NCI-H128 (cell line): ENCODE data around the gene NFYC.

Experiments
- DNase-seq: peaks from one replicate; lab custom pipeline; 2025; ENCODE audit not compliant: unreplicated experiment; lab: John Stamatoyannopoulos, UW

Gene NFYC

DNA sequence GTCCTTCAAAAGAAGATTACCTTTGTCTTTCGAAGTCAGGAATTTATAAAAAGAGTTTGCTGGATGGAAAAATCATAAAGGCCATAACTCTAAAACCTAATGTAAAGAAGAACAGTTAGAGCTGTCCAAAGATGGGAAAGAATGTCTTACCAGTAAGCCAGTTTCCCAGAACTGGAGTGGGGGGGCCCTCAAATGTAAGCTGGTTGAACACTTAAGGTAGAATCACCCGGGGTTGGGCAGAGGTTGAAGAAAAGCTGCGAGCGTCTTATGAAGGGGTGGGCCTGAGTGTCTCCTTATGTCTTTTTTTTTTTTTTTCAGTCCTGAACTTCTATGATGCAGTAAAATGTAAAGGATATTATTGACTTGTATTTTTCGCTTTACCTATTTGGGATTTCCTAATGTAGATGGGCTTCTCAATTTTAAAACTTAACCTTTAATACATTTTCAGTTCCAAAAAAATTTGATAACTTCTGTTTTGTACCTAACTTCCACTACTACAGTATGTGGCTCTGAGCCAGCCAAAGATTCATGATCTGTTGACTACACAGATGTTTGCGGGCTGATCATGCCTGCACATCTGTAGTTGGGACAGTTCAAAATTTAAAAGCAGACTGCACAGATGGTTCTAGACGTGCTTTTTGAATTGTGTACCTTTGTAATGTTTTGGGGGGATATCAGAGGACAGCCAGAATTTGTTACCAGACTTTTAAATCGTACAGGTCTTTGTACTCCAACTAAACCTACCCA, 43.6 kb downstream of the NFYC start:
- no peak for DNase-seq

DNA sequence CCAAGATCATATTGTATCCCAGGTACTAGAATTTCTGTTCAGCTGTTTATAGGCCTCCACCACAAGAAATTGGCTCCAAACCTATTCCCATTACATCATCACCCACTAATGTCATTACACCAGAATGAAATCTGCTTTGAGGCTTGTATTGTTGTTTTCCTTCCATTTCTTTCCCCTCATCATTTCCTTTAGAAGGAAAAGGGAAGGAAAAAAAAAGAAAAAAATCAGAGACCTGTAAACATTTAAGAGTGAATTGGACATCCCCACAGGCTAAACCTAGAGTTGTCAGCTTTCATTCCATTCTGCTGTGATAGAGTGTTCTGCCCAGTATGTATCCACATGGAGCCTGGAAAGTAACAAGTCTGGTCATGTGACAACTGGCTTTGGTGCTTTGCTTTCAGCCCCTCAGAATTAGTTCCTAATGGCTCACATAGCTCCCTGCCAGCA, 44.6 kb downstream of the NFYC start:
- DNase-seq, result no peak

DNA sequence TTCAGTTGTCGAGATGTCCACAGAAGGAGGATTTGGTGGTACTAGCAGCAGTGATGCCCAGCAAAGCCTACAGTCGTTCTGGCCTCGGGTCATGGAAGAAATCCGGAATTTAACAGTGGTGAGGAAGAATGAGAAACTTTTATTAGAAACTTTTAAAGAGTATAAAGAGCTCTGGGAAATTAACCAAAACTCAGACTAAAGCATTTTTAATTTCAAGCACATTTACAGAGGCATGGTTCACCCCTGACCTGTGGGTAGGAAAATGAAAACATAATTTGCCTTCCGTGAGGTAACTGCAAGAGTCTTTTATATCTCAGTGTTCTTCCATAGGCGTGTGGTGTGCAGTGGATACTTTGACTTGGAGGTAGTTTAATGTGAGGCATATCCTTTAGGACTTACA, 47.3 kb downstream of the NFYC start:
- no peak for DNase-seq

DNA sequence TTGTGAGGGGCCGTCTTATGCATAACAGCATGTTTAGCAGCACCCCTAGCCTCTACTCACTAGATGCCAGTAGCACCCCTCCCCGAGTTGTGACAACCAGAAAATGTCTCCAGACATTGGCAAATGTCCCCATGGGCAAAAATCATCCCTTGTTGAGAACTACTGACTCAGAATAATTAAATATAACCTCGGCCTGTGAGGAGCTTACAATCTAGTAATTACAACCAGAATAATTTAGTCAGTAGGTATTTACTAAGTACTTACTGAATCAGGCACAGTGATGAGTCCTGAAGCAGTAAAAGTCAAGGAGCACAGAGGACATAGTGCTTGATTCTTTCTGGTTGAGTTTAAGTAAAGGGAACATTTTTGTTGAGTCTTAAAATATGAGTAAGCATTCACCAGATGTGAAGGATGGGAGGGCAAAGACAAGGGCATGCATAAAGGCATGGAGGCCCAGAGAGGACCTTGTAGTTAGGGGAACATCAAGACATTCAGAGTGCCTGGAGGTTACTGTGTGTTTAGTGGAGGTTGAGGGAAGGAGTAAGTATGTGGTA, 48.0 kb downstream of the NFYC start:
- DNase-seq, result no peak

DNA sequence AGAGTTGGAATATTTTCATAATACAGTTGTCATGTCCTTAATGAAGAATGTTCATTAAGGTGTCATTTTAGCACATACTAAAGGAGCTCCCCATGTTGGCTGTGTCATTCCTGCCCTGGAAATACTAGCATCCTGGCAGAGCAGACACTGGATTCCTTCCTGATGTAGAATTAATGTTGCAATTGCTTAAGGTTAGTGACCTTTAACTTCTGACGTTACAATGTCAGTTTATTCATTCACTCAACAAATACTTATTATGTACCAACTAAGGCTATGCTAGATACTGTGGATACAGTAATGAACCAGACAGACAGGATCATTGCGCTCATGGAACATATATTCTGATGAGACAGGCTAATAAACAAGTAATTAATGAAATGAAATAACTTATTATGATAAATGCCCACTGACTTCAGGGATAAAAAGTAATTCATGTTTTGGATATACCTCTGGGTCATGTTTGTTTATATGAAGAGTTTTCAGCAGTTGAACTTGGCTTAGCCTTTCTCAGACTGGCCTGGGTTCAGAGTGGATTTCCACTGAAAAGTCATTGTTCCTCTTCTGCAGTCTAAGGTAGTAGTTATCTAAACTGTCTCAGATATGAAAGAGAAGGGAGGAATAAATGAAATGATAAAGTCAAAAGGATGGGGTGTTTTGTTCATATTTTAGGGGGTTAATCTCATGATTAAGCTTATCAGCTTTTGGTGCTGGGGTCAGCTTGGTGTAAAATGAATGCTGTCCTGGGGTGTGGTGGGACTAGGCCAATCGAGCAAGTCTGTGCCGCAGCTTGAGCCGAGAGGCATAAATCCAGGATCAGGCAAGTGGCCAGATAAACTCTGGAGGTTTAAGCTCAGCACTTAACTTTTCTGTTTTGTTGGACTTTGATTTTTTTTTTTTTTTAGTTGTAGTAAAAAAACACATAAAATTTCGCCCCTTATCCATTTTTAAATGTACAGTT, 48.8 kb downstream of the NFYC start:
- no peak for DNase-seq

DNA sequence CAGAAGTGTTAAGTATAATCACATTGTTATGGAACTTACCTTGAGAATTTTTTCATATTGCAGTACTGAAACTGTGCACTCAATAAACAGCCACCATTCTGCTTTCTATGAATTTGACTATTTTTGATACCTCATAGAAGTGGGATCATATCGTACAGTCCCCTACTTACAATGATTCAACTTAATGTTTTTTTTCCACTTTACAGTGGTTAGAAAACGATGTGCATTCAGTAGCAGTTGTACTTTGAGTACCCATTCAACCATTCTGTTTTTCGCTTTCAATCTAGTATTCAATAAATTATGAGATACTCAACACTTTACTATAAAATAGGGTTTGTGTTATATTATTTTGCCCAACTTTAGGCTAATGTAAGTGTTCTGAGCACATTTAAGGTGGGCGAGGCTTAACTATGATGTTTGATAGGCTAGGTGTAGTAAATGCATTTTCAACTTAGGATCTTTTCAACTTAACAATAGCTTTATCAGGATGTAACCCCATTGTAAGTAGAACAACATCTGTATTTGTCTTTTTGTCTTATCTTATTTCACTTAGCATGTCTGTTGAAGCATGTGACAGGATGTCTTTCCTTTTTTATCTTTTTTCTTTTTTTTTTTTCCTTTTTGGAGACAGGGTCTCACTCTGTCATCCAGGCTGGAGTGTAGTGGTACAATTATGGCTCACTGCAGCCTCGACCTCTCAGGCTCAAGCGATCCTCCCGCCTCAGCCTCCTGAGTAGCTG, 49.7 kb downstream of the NFYC start:
- DNase-seq, result no peak

DNA sequence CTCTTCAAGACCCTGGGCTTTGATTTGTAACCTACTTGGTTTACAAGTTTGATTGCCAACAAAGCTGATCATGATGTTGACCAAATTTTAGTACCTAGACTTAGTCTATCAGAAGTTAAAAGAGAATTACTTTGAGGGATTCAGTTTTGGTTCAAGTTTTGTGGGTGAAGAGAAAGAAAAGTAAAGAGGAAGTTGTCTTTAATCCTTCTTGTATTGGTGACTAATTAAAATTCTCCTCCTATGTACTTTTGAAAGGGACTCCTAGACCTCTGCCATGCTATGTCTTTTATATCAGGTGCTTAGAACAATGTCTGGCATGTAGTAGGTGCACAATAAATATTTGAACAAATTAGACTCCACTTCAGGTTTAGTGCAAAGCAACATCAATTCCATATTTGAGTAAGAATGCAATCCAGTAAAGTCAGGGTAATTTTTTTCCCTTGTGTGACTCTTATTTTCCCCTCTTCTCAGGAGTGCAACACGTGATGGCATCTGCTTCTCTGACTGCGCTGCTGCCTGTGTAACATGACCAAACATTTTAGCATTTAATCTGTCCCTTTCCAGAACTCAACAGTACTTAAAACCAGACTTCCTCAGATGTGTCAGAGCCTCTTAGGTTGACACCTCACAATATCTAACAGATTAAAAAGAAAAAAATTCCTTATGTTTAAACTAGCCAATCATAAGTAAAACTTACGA, 51.0 kb downstream of the NFYC start:
- no peak for DNase-seq

DNA sequence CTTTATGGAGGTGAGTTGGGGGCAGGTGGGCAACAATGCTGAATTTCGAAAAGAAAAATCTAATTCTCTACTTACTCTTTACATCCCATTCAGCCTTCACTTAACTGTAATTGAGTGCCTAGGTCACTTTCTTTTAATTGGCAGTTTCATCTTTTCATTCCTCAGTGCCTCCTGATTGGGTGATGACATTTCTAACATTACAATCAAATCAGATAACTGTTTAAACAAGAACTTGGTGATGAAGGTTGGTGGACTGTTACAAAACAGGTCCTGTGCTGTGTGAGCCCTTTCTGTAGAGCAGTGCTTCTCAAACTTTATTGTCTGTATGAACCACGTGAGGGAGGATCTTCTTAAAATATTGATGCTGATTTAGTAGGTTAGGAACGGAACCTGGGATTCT, 51.9 kb downstream of the NFYC start:
- no peak for DNase-seq

DNA sequence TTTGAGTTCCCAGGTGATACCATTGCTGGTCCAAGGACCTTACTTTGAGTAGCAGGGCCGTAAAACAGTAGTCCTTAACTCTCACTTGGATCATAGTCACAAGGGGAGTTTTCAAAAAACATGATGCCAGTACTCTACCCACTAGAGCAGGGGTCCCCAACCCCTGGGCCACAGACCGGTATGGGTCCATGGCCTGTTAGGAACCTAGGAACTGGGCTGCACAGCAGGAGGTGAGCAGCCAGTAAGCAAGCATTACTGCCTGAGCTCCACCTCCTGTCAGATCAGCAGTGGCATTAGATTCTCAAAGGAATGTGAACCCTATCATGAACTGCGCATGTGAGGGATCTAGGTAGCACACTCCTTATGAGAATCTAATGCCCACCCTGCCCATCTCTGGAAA, 52.4 kb downstream of the NFYC start:
- no peak for DNase-seq

DNA sequence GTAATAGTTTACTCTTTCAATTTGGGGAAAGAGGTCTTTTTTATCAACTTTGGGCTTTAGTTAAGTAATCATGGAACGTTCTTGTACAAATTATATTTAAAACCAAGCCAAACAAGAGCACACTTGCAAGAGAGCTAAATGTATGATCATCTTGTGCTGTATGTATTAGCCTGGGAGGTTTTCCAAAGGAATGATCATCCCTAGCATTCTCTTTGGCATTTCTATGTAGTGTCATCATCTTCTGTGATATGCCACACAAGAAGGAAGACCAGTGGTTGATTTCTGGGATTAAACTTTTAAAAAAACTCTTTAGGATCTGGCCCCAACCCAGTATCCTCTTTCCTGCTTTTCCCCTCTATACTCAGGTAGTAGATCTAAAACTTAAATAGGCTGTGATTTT, 53.7 kb downstream of the NFYC start:
- DNase-seq, result no peak

DNA sequence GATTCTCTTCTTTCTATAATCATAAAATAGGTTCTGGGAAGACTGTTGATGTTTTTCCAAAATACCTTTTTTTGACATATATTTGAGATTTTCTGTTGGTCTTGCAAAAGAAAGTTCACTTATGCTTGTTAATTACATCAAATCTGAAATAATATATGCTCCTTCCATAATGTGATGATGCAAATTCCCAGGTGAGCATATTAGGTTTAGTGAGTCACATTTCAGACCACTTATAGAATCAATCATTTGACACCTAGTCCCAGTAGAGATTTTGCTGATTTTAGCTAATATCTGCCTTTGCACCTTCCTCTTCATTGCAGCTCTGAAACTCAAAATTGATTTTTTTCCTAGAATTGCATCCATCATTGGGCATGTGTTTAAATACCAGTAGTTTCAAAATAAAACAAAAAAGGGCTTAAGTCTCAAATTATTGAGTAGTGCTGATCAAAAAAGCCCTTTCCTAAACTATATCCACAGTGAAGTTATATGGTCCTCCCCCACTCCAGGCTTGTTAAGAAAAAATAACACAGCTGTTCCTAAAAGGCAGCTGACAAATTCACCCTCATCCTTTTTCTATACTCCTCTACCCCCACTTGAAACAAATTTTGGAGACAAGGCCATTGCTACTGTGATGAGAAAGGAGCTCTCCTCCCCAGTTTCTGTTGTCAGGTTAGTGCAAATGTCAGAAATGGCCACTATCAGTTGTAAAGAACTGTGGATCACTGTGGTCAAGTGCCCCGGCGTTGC, 55.0 kb downstream of the NFYC start:
- no peak for DNase-seq

DNA sequence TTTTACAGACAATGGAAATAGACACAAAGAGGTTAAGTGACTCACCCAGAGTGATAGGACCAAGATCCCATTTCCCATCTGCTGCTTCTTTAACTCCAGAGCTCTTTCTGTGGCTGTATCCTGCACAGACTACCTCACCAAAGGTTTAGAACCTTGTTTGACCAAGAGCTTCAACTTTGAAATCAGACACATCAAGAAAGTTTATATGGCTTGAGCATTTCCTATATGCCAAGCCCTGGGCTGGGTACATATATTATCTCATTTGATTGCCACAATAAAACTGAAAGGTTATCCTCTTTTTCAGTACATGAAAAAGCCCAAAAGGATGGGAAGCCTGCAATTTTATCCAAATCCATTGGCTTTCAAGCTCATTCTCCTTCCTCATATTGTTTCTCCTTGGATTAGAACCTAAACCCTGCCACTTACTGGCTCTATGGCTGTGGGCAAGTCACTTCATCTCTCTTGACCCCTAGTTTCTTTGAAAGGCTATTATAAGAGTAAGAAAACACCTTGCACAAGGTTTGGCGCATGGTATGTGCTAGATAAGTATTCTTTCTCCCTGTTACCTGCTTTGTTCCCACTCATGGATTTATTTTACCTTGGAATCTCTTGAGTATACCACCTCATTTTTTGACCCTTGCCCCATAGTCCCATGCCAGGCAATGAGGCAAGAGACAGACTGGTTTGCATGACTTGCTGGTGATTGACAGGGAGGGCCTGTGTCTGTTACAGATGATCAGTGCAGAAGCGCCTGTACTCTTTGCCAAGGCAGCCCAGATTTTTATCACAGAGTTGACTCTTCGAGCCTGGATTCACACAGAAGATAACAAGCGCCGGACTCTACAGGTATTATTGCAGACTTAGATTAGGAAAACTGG, 57.6 kb downstream of the NFYC start:
- DNase-seq, result no peak

DNA sequence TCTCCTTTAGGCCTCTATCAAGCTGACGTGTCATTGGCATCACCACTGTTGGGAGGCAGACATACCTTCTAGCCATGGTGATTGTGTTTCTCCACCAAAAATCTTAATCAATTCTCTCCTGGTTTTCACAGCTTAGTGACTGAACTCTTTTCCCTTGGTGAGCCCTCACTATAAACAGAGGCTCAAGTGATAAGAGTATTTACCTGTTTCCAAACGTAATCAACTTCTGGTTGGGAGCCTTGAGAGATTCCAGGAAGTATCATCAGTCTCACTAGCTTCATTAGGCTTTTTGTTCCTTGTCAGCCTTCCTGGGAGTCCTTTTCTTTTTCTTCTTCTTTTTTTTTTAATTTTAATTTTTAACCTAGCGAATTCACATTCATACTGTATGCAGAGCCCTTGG, 58.3 kb downstream of the NFYC start:
- no peak for DNase-seq

DNA sequence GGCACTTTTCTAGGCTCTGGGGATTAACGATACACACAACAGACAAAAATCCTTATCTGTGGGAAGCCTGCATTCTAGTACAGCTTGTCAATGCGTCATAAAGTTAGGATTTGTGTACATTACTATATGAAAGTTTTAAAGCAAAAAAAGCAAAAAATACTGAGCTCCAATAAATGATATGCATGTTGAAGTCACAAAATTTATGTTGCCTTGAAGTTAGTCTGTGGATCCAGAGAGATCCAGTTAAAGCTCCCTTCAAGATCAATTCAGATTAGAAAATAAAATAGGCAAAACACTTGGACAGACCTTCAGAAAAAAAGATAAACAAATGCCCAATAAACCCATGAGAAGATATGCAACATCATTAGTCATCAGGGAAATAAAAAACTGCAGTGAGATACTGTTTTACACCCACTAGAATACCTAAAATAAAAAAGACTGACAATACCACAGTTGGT, 59.0 kb downstream of the NFYC start:
- DNase-seq, result no peak

DNA sequence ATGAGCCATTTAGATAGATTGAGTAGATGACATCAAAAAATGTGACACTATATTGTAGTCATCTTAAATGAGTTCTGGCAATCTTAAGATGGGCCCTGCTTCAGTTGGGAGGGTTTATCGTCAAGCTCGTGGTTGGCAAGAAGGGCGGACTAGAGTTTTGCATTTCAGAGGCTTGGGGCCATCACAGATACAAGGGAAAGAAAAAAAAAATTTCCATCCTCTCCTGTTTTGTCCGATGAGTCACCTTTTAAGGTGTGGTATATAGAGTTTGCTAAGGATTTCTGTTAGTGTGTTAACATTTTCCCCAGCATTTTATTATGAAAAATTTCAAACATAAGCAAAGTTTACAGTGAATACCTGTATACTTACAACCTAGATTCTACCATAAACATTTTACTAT, 60.3 kb downstream of the NFYC start:
- DNase-seq, result no peak

DNA sequence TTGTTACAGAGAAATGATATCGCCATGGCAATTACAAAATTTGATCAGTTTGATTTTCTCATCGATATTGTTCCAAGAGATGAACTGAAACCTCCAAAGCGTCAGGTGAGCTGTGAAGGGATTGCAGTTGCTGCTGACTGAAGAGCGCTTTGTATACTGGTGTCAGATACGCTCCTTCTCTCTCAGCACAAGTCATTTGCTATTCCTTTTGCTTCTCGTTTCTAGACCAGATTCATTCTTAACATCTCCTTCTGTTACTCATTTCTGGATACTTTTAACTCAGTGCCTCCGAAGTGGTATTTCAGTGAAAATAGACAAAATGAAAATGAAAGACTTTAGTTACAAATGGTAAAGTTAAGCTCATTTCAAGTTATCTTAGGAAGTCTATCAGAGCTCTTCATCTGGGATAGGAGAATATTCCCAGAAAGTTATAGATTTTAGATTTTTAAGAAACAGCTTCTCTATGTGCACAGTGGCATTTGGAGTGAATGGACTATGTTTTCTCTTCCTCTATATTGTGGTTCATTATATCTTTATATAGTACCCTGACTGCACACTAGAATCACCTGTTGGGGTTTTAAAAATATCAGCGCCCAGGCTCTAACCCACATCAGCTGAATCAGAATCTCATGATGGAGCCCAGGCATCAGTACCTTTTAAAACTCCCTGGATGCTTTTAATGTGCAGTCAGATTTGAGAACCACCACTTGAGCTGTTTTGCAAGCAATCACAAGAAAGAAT, 61.8 kb downstream of the NFYC start:
- DNase-seq, result no peak

DNA sequence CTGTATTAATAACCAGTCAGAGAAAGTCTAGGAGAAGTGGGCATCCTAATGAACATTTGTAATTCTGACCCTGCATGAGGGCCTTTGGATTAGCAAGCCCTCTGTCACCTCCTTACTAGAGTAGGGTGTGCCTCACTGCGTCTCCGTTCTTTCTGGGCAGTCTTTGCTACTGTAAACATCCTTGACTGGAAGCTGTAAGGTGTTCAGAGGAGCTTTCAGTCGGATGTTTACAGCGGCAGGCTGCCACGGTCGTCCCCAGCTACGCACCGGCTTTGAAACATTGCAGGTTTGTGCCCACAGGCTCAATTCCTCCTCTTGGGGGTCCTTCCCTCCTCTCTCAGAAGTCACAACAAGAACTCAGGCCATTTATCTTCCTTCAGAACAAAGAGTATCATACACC, 62.7 kb downstream of the NFYC start:
- DNase-seq, result no peak

DNA sequence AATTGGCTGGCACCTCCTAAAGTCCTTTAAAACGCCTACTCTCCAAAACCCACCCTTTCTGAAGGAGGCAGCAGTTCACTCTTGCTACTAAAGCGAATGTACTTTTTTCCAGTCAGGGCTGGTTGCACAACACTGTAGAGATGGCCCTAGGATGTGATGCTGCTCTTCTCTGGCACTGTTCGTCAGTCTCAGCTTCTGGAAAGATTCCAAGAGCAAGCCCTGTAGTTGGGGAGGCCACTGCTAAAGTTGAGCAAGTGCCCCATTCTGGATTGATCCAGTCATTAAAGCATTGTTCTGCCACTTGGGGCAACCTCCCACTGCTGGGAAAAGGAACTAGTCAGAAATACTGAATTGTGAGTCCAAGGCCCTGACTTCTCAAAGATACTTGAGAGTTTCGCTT, 63.6 kb downstream of the NFYC start:
- no peak for DNase-seq
